ENCODE measurements around the gene EGFL7.

DNA sequence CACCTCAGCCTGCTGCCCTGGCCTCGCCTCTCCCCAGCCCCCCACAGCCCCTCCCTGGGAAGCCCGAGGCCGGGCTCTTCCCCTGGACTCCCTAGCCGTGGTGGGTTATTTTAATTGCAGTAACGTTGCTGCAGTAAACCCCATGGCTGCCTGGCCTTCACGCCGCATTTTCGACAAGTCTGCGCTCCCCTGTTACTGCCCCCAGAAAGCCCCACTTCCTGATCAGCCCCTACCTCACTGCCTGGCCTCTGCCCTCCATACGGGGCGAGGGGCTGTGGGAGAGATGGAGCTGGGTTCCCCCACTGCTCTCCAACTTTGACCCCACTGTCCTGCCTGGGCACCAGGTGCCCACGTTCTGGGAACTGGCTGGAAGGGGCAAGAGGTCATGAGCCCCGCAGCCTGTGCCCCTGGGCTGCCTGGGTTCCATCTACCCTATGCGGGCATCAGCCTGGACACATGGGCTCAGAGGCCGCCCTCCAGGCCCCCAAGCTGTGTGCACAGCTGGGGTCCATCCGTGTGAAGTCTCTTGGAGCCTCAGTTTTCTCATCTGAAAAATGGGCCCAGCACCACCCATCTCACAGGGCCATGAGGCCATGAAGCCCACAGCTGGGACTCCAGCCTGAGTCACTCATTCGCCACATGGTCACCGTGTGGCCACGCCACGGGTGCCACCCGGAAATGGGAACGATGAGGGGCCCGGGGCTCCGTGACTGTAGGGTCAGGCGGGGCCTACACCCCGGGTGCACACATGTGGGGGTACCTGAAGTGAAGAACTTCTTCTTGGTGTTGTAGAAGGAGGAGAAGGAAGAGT, 11.5 kb downstream of the EGFL7 start:
- TF ChIP-seq CTCF (IDR thresholded peaks at IDR 0.05) (no peak), POLR2A (IDR thresholded peaks at IDR 0.05) (no peak)

Measured in uterus (tissue), 2 donors.